Measurements from ENCODE around the gene RPS6KA1. TPM values are rescaled to one million over a fixed set of nuclear protein-coding genes. Genes with fewer than 3 reads are reported as not detected.

The RPS6KA1 gene
- total and polyA plus RNA-seq, 10 of the 15 experiments (the other 5 are each of a cell fraction or from before 2014, with no cell fraction given), result 5.0 to 136 (median 91.5) TPM

DNA sequence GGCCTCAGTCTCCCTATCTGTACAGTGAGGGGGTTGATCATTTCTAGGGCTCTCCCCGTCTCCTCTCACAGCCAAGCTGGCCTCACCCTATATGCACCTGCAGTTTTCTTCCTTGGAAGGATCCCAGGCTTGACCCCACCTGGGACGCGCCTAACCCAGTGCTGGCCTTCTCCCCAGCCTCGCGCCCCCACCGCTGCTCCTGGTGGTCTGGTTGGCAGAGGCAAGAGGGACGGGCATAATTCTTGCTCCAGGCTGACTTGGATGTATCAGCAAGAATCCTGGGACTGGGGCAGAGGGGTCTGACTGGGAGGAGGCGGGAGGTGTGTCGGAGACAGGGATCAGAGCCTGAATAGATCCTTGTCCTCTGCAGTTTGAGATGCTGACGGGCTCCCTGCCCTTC lies 25.2 kb downstream of the RPS6KA1 start:
- no peak overlapping the region for H3K9ac ChIP-seq (ENCODE audit: control insufficient read depth, insufficient read depth, low read length)
- peaks cover 42% of the 10 kb centered on the region in 2 experiments for H3K36me3 ChIP-seq (ENCODE audit: control insufficient read depth in 2 of 2, insufficient read depth in 2 of 2, low read length in 1 of 2)
- FAIRE-seq, result no peak
- H3K4me1 ChIP-seq (ENCODE audit: control insufficient read depth, insufficient read depth, low read length), result no peaks in the 10 kb centered on the region
- 96% methylated on average over 10 of the region's 10 CpGs for WGBS (ENCODE audit: insufficient coverage, insufficient replicate concordance, low lambda C conversion rate, missing lambda C conversion rate)
- no peak overlapping the region for H3K4me3 ChIP-seq
- POLR2A ChIA-PET, result interaction anchor here (1.6 kb wide), 1 partner anchor 8 kb away, joined by 5 read pairs; no protein-coding TSS in a partner anchor
- TF ChIP-seq, protein P1, sequence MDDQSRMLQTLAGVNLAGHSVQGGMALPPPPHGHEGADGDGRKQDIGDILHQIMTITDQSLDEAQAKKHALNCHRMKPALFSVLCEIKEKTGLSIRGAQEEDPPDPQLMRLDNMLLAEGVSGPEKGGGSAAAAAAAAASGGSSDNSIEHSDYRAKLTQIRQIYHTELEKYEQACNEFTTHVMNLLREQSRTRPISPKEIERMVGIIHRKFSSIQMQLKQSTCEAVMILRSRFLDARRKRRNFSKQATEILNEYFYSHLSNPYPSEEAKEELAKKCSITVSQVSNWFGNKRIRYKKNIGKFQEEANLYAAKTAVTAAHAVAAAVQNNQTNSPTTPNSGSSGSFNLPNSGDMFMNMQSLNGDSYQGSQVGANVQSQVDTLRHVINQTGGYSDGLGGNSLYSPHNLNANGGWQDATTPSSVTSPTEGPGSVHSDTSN (IDR thresholded peaks at IDR 0.05; ENCODE audit: insufficient replicate concordance, low read depth, low read length), result no peak
- CTCF ChIA-PET, result interaction anchor here (2.1 kb wide), 1 partner anchor 16 kb away, joined by 8 read pairs; no protein-coding TSS in a partner anchor
- RAD21 ChIA-PET (ENCODE audit: unreplicated experiment), result no interaction called here
- SMC1A ChIA-PET (ENCODE audit: uncharacterized antibody, unreplicated experiment), result no interaction called here
- no peaks in the 10 kb centered on the region for H3K9me3 ChIP-seq (replicated peaks; ENCODE audit: control insufficient read depth, insufficient read depth, low read length)
- no peak overlapping the region for H2AFZ ChIP-seq (ENCODE audit: control insufficient read depth, low read depth, low read length)
- in situ Hi-C loops (cut with MboI), result no loop called here
- no peaks in the 10 kb centered on the region for H3K27me3 ChIP-seq (replicated peaks in 1 of 2; ENCODE audit: control insufficient read depth in 2 of 2, insufficient read depth in 2 of 2, low read length in 1 of 2)
- ATAC-seq, result no peak
- no TSS peak for BruUV-seq (replicated peaks)
- H3K27ac ChIP-seq (ENCODE audit: control insufficient read depth, insufficient read depth), result no peak overlapping the region
- no peak overlapping the region for H3K4me2 ChIP-seq (ENCODE audit: control insufficient read depth, insufficient read depth)
- H4K20me1 ChIP-seq (ENCODE audit: control insufficient read depth, insufficient read depth), result no peaks in the 10 kb centered on the region
- no peaks in the 10 kb centered on the region for H3K79me2 ChIP-seq (ENCODE audit: control insufficient read depth, insufficient read depth, low read length)
- no peak for DNase-seq (ENCODE audit: low read depth, low spot score)
- intact Hi-C loops (cut with micrococcal nuclease; ENCODE audit: unreplicated experiment), result no loop called here

DNA sequence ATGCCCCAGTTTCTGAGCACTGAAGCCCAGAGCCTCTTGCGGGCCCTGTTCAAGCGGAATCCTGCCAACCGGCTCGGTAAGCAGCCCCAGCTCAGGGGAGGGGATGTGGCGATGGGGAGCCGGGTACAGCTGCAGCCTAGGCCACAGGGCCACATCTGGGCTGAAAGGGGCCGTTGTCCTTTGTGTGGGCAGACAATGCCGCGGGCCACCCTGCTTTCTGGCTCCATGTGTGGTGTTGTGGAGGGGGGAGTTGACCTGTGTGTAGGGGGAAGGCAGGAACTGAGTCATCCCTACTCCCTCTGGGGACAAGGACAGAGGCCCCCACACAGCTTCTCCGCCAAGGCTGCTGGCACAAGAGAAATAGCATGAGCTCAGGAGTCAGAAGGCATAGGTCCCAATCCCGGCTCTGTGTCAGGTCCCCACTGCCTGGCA lies 26.0 kb downstream of the RPS6KA1 start:
- no peak for FAIRE-seq
- no TSS peak for BruUV-seq (replicated peaks)
- in situ Hi-C loops (cut with MboI), result no loop called here
- Histone ChIP-seq H3K36me3 (ENCODE audit: control insufficient read depth in 2 of 2, insufficient read depth in 2 of 2, low read length in 1 of 2) (peaks cover 48 to 50% of the 10 kb centered on the region in 2 experiments), H3K4me2 (ENCODE audit: control insufficient read depth, insufficient read depth) (no peak overlapping the region), H4K20me1 (ENCODE audit: control insufficient read depth, insufficient read depth) (no peaks in the 10 kb centered on the region), H3K27me3 (replicated peaks in 1 of 2; ENCODE audit: control insufficient read depth in 2 of 2, insufficient read depth in 2 of 2, low read length in 1 of 2) (no peaks in the 10 kb centered on the region), H3K9ac (ENCODE audit: control insufficient read depth, insufficient read depth, low read length) (no peak overlapping the region), H3K4me1 (ENCODE audit: control insufficient read depth, insufficient read depth, low read length) (no peaks in the 10 kb centered on the region), H3K27ac (ENCODE audit: control insufficient read depth, insufficient read depth) (no peak overlapping the region), H3K79me2 (ENCODE audit: control insufficient read depth, insufficient read depth, low read length) (no peaks in the 10 kb centered on the region), H3K4me3 (no peak overlapping the region), H2AFZ (ENCODE audit: control insufficient read depth, low read depth, low read length) (no peak overlapping the region), H3K9me3 (replicated peaks; ENCODE audit: control insufficient read depth, insufficient read depth, low read length) (no peaks in the 10 kb centered on the region)
- intact Hi-C loops (cut with micrococcal nuclease; ENCODE audit: unreplicated experiment), result no loop called here
- no peak; the same call in 2 of the 3 replicates for ATAC-seq
- POLR2A ChIA-PET, result interaction anchor here (0.7 to 1.6 kb wide), 2 partner anchors 9 to 21 kb away, joined by 3 to 5 read pairs; no protein-coding TSS in a partner anchor
- CTCF ChIA-PET, result interaction anchor here (0.6 to 1.5 kb wide), 3 partner anchors 8 to 55 kb away, joined by 3 to 7 read pairs (median 4); no protein-coding TSS in a partner anchor
- DNase-seq (ENCODE audit: low read depth, low spot score), result no peak
- RAD21 ChIA-PET (ENCODE audit: unreplicated experiment), result no interaction called here
- SMC1A ChIA-PET (ENCODE audit: uncharacterized antibody, unreplicated experiment), result interaction anchor here (1.0 to 1.3 kb wide), 2 partner anchors 13 to 56 kb away, joined by 4 to 6 read pairs; no protein-coding TSS in a partner anchor
- WGBS (ENCODE audit: insufficient coverage, insufficient replicate concordance, low lambda C conversion rate, missing lambda C conversion rate), result 67% methylated on average over 11 of the region's 11 CpGs
- no peak for TF ChIP-seq ZBED1 (IDR thresholded peaks at IDR 0.05; ENCODE audit: borderline replicate concordance)
- TF ChIP-seq, protein P2, sequence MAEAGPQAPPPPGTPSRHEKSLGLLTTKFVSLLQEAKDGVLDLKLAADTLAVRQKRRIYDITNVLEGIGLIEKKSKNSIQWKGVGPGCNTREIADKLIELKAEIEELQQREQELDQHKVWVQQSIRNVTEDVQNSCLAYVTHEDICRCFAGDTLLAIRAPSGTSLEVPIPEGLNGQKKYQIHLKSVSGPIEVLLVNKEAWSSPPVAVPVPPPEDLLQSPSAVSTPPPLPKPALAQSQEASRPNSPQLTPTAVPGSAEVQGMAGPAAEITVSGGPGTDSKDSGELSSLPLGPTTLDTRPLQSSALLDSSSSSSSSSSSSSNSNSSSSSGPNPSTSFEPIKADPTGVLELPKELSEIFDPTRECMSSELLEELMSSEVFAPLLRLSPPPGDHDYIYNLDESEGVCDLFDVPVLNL (IDR thresholded peaks at IDR 0.05; ENCODE audit: low read depth, low read length), result no peak
- TF ChIP-seq, protein P3, sequence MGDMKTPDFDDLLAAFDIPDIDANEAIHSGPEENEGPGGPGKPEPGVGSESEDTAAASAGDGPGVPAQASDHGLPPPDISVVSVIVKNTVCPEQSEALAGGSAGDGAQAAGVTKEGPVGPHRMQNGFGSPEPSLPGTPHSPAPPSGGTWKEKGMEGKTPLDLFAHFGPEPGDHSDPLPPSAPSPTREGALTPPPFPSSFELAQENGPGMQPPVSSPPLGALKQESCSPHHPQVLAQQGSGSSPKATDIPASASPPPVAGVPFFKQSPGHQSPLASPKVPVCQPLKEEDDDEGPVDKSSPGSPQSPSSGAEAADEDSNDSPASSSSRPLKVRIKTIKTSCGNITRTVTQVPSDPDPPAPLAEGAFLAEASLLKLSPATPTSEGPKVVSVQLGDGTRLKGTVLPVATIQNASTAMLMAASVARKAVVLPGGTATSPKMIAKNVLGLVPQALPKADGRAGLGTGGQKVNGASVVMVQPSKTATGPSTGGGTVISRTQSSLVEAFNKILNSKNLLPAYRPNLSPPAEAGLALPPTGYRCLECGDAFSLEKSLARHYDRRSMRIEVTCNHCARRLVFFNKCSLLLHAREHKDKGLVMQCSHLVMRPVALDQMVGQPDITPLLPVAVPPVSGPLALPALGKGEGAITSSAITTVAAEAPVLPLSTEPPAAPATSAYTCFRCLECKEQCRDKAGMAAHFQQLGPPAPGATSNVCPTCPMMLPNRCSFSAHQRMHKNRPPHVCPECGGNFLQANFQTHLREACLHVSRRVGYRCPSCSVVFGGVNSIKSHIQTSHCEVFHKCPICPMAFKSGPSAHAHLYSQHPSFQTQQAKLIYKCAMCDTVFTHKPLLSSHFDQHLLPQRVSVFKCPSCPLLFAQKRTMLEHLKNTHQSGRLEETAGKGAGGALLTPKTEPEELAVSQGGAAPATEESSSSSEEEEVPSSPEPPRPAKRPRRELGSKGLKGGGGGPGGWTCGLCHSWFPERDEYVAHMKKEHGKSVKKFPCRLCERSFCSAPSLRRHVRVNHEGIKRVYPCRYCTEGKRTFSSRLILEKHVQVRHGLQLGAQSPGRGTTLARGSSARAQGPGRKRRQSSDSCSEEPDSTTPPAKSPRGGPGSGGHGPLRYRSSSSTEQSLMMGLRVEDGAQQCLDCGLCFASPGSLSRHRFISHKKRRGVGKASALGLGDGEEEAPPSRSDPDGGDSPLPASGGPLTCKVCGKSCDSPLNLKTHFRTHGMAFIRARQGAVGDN (IDR thresholded peaks at IDR 0.05), result no peak
- no peak for TF ChIP-seq ZNF384 (IDR thresholded peaks at IDR 0.05; ENCODE audit: borderline replicate concordance, low read depth, low read length)
- TF ChIP-seq MEF2B (IDR thresholded peaks at IDR 0.05; ENCODE audit: partially characterized antibody, poor library complexity, severe bottlenecking), result no peak
- TF ChIP-seq TCF3 (IDR thresholded peaks at IDR 0.05; ENCODE audit: borderline replicate concordance, insufficient read depth, low read depth, low read length), result no peak
- no peak for TF ChIP-seq STAT3 (IDR thresholded peaks at IDR 0.05; ENCODE audit: low read depth, low read length)
